NCI-H748 (cell line): ENCODE results near the gene KIF17.
A peak's percentile ranks its signal among the peaks of the same experiment; 100 is the strongest.

ENCODE experiments used
- DNase-seq: peaks from one replicate; lab custom pipeline; 2025; ENCODE audit not compliant: unreplicated experiment; lab: John Stamatoyannopoulos, UW

The KIF17 gene

GRCh38 chr1:20663365-20663764, 54.4 kb downstream of the KIF17 start:
- no peak for DNase-seq

GRCh38 chr1:20662110-20662475, 55.7 kb downstream of the KIF17 start:
- DNase-seq = no peak

GRCh38 chr1:20661207-20662109, 56.3 kb downstream of the KIF17 start, which contains the start of gene DDOST:
TSS of gene DDOST (minus strand) at chr1:20661369. CDS start at chr1:20661350, 19 bp downstream.
- DNase-seq = peak; percentile 98

DNA sequence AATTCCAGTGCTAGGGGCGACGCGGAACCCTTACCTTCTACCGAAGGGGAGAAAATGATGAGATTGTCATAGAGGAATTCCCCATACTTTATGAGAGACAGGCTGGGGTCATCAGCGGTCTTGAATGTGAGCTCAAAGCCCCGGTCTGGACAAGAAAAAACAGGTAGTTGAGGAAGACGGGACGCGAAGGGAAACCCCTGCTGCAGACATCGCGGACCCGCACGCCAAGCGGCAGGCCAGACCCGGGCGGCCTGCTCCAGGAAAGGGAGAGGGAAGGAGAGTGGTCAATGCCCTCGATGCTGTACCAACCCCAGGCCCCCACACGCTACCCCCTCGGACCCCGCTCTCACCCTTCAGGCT, 57.0 kb downstream of the KIF17 start:
- DNase-seq = no peak

GRCh38 chr1:20660363-20660762, 57.4 kb downstream of the KIF17 start:
- DNase-seq = no peak

DNA sequence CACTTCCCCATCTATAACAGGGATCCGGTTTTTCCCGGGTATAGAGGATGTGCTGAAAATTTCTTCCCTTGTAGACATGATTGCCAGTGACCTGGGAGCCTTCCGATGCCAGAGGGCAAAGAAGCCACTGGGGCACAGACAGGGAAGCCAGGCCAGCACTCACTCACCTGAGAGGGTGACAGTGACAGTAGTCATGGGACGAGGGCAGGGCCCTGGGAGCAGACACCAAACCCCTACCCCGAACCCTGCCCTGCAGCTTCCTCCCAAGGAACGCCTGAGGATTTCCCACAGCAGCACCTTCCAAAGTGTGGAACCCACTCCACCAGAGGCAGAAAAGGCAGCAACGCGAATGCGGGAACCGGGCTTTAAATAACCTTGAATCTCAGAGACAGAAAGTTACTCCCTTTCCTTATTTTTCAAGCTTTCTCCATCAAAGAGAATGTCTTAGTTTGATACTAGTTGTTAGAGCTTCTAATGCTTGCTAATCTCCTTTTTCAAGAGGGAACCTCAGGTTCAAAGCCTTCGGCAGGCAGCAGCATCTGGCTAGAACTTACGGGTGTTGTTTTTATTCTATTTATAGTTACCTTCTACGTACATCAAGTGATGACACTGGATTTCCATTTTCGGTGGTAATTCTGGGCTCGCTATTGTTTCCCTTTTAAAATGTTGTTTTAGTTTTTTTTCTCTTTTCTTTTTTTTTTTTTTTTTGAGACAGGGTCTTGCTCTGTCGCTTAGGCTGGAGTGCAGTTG, 59.5 kb downstream of the KIF17 start:
- no peak for DNase-seq

GRCh38 chr1:20657024-20657423, 60.8 kb downstream of the KIF17 start:
- DNase-seq = no peak

DNA sequence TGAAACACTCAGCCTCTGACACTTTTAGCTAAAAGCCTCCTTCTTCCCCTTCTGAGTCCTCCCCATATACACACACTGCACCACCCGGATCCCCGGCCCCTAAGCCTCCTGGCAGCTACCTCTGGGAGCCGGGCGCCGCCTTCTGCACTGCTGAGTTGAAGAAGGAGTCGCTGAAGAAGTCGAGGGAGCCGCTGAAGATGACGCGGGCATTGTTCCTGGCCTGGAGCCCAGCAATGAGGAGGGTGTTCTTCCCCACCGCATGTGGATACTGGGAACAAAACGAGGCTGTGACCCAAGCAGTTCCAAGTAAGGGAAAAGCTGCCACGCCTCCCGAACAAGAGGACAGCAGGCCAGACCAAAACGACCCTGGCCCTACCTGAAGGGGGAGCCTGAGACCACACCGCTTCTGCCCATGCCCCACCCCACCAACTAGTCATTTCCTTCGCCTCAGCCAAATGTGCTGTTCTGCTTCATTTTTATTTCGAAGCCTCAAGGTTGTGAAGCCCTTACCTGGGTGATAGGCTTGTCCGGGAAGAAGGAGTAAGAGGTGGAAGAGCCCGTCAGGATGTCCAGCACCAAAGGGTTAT, 63.6 kb downstream of the KIF17 start:
- no peak for DNase-seq

DNA sequence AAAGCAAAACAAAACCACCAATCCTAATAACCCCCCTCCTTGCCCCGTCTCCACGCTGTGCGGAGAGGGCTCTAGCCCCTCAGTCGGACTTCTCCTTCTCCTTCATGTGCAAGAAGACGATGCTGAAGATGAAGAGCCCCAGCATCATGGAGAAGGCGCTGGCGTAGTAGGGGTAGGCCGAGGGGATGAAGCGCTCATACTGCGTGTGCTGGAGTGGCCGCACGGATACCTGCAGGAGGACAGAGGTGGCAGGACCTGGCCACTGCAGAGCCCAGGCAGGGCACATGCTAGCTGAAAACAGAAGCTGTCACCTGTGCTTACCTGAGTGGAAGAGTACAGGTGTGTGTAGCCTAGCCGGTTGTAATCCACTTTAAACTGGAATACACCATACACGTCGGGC, 65.5 kb downstream of the KIF17 start:
- DNase-seq = no peak

DNA sequence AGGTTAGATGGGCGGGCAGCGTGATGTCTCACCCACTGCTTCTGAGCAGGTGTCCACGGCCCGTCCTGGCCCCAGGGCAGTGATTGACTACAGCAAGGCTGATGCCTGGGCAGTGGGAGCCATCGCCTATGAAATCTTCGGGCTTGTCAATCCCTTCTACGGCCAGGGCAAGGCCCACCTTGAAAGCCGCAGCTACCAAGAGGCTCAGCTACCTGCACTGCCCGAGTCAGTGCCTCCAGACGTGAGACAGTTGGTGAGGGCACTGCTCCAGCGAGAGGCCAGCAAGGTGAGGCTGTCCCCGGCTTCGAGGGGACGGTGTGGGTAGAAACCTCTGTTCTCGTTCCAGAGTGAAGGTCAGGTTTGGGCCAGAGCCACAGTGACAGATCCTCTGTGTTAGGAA, 68.9 kb downstream of the KIF17 start:
- no peak for DNase-seq

GRCh38 chr1:20648438-20648837, 69.4 kb downstream of the KIF17 start:
- DNase-seq = no peak

DNA sequence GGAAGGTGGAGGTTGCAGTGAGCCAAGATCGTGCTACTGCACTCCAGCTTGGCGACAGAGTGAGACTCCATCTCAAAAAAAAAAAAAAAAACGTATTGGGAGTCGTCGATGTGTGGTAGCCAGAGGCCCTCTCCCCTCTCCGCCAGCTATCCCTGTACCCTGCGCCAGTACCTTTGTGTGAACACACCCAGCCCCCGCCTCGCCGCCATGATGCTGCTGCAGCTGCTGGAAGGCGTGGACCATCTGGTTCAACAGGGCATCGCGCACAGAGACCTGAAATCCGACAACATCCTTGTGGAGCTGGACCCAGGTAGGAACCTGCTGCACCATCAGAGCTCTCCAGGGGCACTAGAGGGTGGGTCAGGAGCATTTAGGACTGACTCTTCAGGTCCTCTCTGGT, 72.4 kb downstream of the KIF17 start:
- no peak for DNase-seq

DNA sequence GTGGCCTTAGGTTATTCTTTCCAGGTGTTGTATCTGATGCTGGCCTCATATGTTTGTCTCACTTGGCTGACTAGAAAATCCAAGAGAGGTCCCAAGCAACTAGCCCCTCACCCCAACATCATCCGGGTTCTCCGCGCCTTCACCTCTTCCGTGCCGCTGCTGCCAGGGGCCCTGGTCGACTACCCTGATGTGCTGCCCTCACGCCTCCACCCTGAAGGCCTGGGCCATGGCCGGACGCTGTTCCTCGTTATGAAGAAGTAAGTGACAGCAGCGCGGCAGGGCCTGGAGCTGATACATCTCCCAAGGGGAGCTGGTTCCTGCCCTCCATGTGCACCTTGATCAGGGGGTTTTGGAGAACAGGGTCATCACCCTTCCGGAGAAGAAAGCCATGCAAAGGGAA, 73.4 kb downstream of the KIF17 start:
- no peak for DNase-seq

- no peak for DNase-seq
Observed at GRCh38 chr1:20643080-20643479, 74.7 kb downstream of the KIF17 start.

DNA sequence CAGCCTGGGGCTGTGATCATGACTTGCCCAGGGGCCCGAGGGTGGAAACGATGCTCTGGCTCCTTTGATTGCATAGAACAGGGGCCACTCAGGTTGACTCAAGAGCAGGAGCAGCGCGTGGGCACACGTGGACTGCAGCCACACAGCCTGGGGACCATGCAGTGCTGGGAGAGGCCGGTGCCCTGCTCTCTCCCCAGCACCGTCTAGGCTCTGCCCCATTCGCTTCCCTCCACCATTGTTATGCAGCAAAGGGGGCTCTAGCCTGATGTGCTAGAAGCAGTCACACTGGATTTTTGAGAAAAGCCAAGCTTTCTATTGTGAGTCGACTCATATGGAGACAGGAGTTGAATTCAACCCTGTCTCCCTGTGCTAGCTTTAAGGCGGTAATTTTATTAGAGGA, 75.8 kb downstream of the KIF17 start:
- no peak for DNase-seq

DNA sequence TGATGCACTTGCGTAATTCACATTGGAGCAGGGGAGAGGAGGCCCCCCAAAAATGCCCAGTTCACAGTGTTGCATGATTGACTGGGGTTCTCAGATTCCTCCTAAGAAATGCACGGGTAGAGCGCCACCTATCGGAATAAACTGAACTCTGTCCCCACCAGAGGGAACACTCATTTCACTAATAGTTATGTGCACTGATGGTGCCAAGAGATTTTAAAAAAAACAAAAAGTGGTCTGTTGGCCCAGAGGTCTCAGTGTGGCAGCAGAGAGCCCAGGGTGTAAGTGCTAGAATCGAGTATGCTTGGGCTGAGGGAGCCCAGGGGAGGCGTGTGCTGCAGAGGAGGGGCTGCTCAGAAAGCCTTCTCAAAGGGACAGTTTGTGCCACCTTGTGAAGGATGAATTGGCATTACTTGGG, 77.6 kb downstream of the KIF17 start:
- peak; percentile 25 for DNase-seq

GRCh38 chr1:20636785-20637347, 80.9 kb downstream of the KIF17 start:
- no peak for DNase-seq

GRCh38 chr1:20634594-20635084, 83.2 kb downstream of the KIF17 start:
- peak; percentile 49 for DNase-seq

GRCh38 chr1:20634065-20634593, 83.7 kb downstream of the KIF17 start:
- DNase-seq = no peak

DNA sequence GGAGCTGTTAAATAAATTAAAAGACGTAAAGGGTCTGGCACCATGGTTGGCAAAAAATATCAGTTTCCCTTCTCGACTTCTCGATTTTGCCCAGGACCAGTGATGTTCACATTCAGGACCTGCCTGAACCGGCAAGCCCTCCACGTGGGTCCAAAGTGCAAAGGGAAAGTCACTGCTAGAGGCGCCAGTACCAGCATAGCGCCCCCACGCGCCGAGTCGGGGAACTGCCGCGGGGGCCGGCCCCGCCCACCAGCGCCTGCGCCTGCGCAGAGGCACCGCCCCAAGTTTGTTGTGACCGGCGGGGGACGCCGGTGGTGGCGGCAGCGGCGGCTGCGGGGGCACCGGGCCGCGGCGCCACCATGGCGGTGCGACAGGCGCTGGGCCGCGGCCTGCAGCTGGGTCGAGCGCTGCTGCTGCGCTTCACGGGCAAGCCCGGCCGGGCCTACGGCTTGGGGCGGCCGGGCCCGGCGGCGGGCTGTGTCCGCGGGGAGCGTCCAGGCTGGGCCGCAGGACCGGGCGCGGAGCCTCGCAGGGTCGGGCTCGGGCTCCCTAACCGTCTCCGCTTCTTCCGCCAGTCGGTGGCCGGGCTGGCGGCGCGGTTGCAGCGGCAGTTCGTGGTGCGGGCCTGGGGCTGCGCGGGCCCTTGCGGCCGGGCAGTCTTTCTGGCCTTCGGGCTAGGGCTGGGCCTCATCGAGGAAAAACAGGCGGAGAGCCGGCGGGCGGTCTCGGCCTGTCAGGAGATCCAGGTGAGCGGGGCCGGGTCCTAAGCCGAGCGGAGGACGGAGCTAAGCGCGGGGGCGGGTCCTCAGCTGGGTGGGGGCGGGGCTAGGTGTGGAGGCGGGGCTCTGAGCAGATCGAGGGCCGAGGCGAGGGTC, 84.4 kb downstream of the KIF17 start, which contains the start of gene PINK1:
Gene PINK1 (plus strand): TSS at position 269 of the 875 bp plus-strand sequence. CDS start 91 bp downstream, at position 360.
- DNase-seq = peak; percentile 80
